Panc1 (cell line): Measurements from ENCODE around the gene FAT1. TPM values are rescaled to one million over a fixed set of nuclear protein-coding genes. Genes with fewer than 3 reads are reported as not detected.

Source experiments
- ATAC-seq: fragments of 200-7000 bp; cut with Tn5 transposase; 2 replicates; pipeline ENCODE4 v1.9.1; 2020; ENCODE audit warnings: mild to moderate bottlenecking, moderate library complexity
- BruUV-seq: library from RNA; stranded (reverse); fragments of 400-500 nt; replicated peaks from 2 replicates; lab custom pipeline; 2021; lab: Mats Ljungman, UMichigan
- CTCF ChIA-PET: fragments of 300-600 bp; sonication (Branson Sonifier 250); formaldehyde crosslinking; loops from one replicate; lab custom pipeline; 2022; ENCODE audit warnings: antibody characterized with exemption; lab: Charles Lee
- POLR2A ChIA-PET: fragments of 300-600 bp; sonication (Branson Sonifier 250); formaldehyde crosslinking; loops from one replicate; lab custom pipeline; 2022; ENCODE audit warnings: antibody characterized with exemption; lab: Charles Lee
- DNase-seq: peaks from one replicate; pipeline ENCODE4 v3.0.0-alpha.2; 2010; ENCODE audit warnings: low read depth, low spot score
- H3K27ac ChIP-seq: 2 replicates; pipeline ENCODE4 v1.5.1; 2011; ENCODE audit warnings: mild to moderate bottlenecking, low read length, inconsistent platforms
- H3K27me3 ChIP-seq: fragments of 200-500 bp; sonication (Bioruptor generic); 2 replicates; pipeline ENCODE4 v1.6.0; 2014; ENCODE audit warnings: low read length, inconsistent platforms; ENCODE audit not compliant: control insufficient read depth, insufficient read depth
- H3K36me3 ChIP-seq: fragments of 200-500 bp; sonication (Bioruptor generic); 2 replicates; pipeline ENCODE4 v1.5.1; 2014; ENCODE audit warnings: inconsistent platforms, mild to moderate bottlenecking, low read length, moderate library complexity; ENCODE audit not compliant: control insufficient read depth, insufficient read depth
- H3K4me1 ChIP-seq: 2 replicates; pipeline ENCODE4 v1.5.1; 2011; ENCODE audit warnings: inconsistent platforms, mild to moderate bottlenecking, low read length, moderate library complexity; ENCODE audit not compliant: control insufficient read depth, insufficient read depth
- H3K4me3 ChIP-seq, 2 experiments: 2 replicates each; pipeline ENCODE4 v1.5.1; 2011 to 2012; ENCODE audit warnings: low read depth in 2 of 2, low read length in 2 of 2, mild to moderate bottlenecking in 2 of 2, inconsistent platforms in 1 of 2, moderate library complexity in 1 of 2
- H3K9me3 ChIP-seq: fragments of 200-500 bp; sonication (Bioruptor generic); 2 replicates; pipeline ENCODE4 v1.5.1; 2014; ENCODE audit warnings: low read depth, mild to moderate bottlenecking, inconsistent platforms, low read length, moderate library complexity; ENCODE audit not compliant: control insufficient read depth, insufficient read depth
- CTCF ChIP-seq: fragments of 450-650 bp; IDR thresholded peaks from 2 replicates; pipeline ENCODE4 v1.5.1; 2017; ENCODE audit warnings: mild to moderate bottlenecking
- POLR2AphosphoS5 ChIP-seq: IDR thresholded peaks from 2 replicates; pipeline ENCODE4 v1.6.1; 2012; ENCODE audit warnings: mild to moderate bottlenecking, low read depth, low read length, moderate library complexity
- REST ChIP-seq, 2 experiments: IDR thresholded peaks; 2 replicates each; pipeline ENCODE4 v1.6.1; 2011 to 2012; ENCODE audit warnings: low read depth in 2 of 2, control low read depth in 1 of 2, low read length in 1 of 2, mild to moderate bottlenecking in 1 of 2, moderate library complexity in 1 of 2; ENCODE audit not compliant: insufficient read depth in 1 of 2
- SIN3A ChIP-seq: IDR thresholded peaks from 2 replicates; pipeline ENCODE4 v1.6.1; 2012; ENCODE audit warnings: low read depth, mild to moderate bottlenecking, low read length, moderate library complexity, borderline replicate concordance; ENCODE audit not compliant: insufficient read depth
- TCF7L2 ChIP-seq: IDR thresholded peaks from 2 replicates; pipeline ENCODE4 v1.6.1; 2011; ENCODE audit warnings: mild to moderate bottlenecking, low read depth, low read length, inconsistent platforms
- in situ Hi-C: cut with HindIII; loops from 2 replicates; pipeline ENCODE4 v1.10.0; 2016; ENCODE audit warnings: low sequenced_read_pairs, low pct_unique_long_range_greater_than_20kb
- intact Hi-C: fragments of 100-400 bp; cut with micrococcal nuclease; formaldehyde crosslinking; loops from one replicate; pipeline ENCODE4 v1.10.0; 2022; ENCODE audit not compliant: unreplicated experiment
- total RNA-seq: library from RNA; stranded (reverse); gene quantifications from one replicate; pipeline ENCODE4 v1.2.1, GENCODE V29; 2021; ENCODE audit not compliant: unreplicated experiment

The FAT1 gene
- total RNA-seq, 1 experiment from 2014 or later: 288 TPM

GRCh38 chr4:186602978-186603377, 120.7 kb downstream of the FAT1 start:
- BruUV-seq: no TSS peak
- DNase-seq: no peak
- peaks cover 3% of the 10 kb centered on the region; the same call in 1 of the 2 replicates for H3K4me1 ChIP-seq
- H3K4me3 ChIP-seq: no peak overlapping the region
- in situ Hi-C loops (no loop called here), intact Hi-C loops (no loop called here)
- CTCF ChIA-PET: no interaction called here
- no peak for TF ChIP-seq CTCF
- H3K27ac ChIP-seq: no peak overlapping the region
- H3K36me3 ChIP-seq: peaks cover 45% of the 10 kb centered on the region
- no peaks in the 10 kb centered on the region for H3K9me3 ChIP-seq
- H3K27me3 ChIP-seq: no peaks in the 10 kb centered on the region
- no peak for ATAC-seq
- POLR2A ChIA-PET: no interaction called here

- TF ChIP-seq REST (IDR thresholded peaks at IDR 0.05; ENCODE audit: insufficient read depth in 1 of 2, low read depth in 2 of 2, low read length in 1 of 2) (no peak), SIN3A (no peak), TCF7L2 (no peak), CTCF (no peak), POLR2AphosphoS5 (no peak)
- BruUV-seq: no TSS peak
Measured at GRCh38 chr4:186599483-186599882, 124.2 kb downstream of the FAT1 start.

More at GRCh38 chr4:186599483-186599882, 124.2 kb downstream of the FAT1 start:
- Histone ChIP-seq H3K27me3 (no peaks in the 10 kb centered on the region), H3K36me3 (peaks cover 60% of the 10 kb centered on the region), H3K4me3 (no peak overlapping the region), H3K4me1 (no peaks in the 10 kb centered on the region), H3K27ac (no peak overlapping the region), H3K9me3 (no peaks in the 10 kb centered on the region)
- DNase-seq (no peak), ATAC-seq (no peak)
- ChIA-PET POLR2A (no interaction called here), CTCF (no interaction called here)
- intact Hi-C loops (no loop called here), in situ Hi-C loops (no loop called here)
